Endothelial cell of umbilical vein (primary cell): ENCODE data around the gene MORF4L1. TPM values are rescaled to one million over a fixed set of nuclear protein-coding genes. Genes with fewer than 3 reads are reported as not detected.

Experiments
- BruUV-seq: library from RNA; stranded (reverse); fragments of 400-500 nt; replicated peaks from 2 replicates; lab custom pipeline; 2021; lab: Mats Ljungman, UMichigan
- CTCF ChIA-PET: fragments of 300-600, 350-600 bp; sonication (Branson Sonifier 250); formaldehyde crosslinking; loops from one replicate; lab custom pipeline; 2021; ENCODE audit warnings: antibody characterized with exemption, inconsistent platforms; lab: Charles Lee
- POLR2A ChIA-PET: fragments of 300-600, 350-600 bp; sonication (Branson Sonifier 250); formaldehyde crosslinking; loops from one replicate; lab custom pipeline; 2021; ENCODE audit warnings: antibody characterized with exemption, inconsistent platforms; lab: Charles Lee
- DNase-seq: peaks from one replicate; pipeline ENCODE4 v3.0.0-alpha.2; 2011; ENCODE audit warnings: low read depth, low spot score
- FAIRE-seq: peaks from 2 replicates; lab custom pipeline; 2011; peaks lifted over from hg19 to GRCh38; lab: Jason Lieb, UNC
- H2AFZ ChIP-seq: 2 replicates; pipeline ENCODE4 v1.6.0; 2012; ENCODE audit warnings: low read depth, low read length, control low read depth, inconsistent platforms
- H3K27ac ChIP-seq: 2 replicates; pipeline ENCODE4 v1.5.1; 2011; ENCODE audit warnings: low read depth, mild to moderate bottlenecking, control low read depth, low read length, moderate library complexity; ENCODE audit not compliant: insufficient read depth
- H3K27me3 ChIP-seq, 2 experiments: 2 replicates each; pipeline versions ENCODE4 v1.6.0 to v1.6.1; 2011; ENCODE audit warnings: low read length in 2 of 2, mixed read lengths in 1 of 2; ENCODE audit not compliant: control insufficient read depth in 2 of 2, insufficient read depth in 2 of 2
- H3K36me3 ChIP-seq, 2 experiments: 2 replicates in 1 of 2; 3 replicates in 1 of 2; pipeline ENCODE4 v1.5.1; 2011; ENCODE audit warnings: low read length in 2 of 2, mild to moderate bottlenecking in 1 of 2, moderate library complexity in 1 of 2; ENCODE audit not compliant: control insufficient read depth in 2 of 2, insufficient read depth in 2 of 2; ENCODE audit errors: extremely low read depth in 1 of 2
- H3K4me1 ChIP-seq: 3 replicates; pipeline ENCODE4 v1.5.1; 2011; ENCODE audit warnings: mild to moderate bottlenecking, low read length; ENCODE audit not compliant: control insufficient read depth, insufficient read depth; ENCODE audit errors: extremely low read depth
- H3K4me2 ChIP-seq: 2 replicates; pipeline ENCODE4 v1.6.1; 2011; ENCODE audit warnings: low read length, control low read depth, mixed read lengths; ENCODE audit not compliant: insufficient read depth
- H3K4me3 ChIP-seq, 3 experiments: fragments of 200-600 bp in 1 of 3; sonication (generic), shearing (Covaris generic) in 1 of 3; replicated peaks in 1 of 3; 2 replicates each; pipeline ENCODE4 v1.5.1; 2011 to 2016; ENCODE audit warnings: control low read depth in 3 of 3, low read length in 3 of 3, mild to moderate bottlenecking in 2 of 3, inconsistent platforms in 1 of 3, low read depth in 1 of 3, moderate library complexity in 1 of 3; ENCODE audit not compliant: insufficient read depth in 1 of 3
- H3K79me2 ChIP-seq: 2 replicates; pipeline ENCODE4 v1.6.0; 2012; ENCODE audit warnings: low read length, inconsistent platforms; ENCODE audit not compliant: control insufficient read depth, insufficient read depth
- H3K9ac ChIP-seq: replicated peaks from 2 replicates; pipeline ENCODE3; 2011; ENCODE audit warnings: low read length, control low read depth; ENCODE audit not compliant: insufficient read depth; ENCODE audit errors: extremely low read depth
- H3K9me1 ChIP-seq: replicated peaks from 3 replicates; pipeline ENCODE4 v1.6.0; 2011; ENCODE audit warnings: mild to moderate bottlenecking, low read length; ENCODE audit not compliant: control insufficient read depth, insufficient read depth; ENCODE audit errors: extremely low read depth
- H3K9me3 ChIP-seq: replicated peaks from 2 replicates; pipeline ENCODE4 v1.5.1; 2012; ENCODE audit warnings: low read length, inconsistent platforms; ENCODE audit not compliant: control insufficient read depth, insufficient read depth
- H4K20me1 ChIP-seq: replicated peaks from 2 replicates; pipeline ENCODE3; 2011; ENCODE audit warnings: mild to moderate bottlenecking, low read length; ENCODE audit not compliant: control insufficient read depth, insufficient read depth; ENCODE audit errors: extremely low read depth
- EZH2 ChIP-seq: IDR thresholded peaks from 2 replicates; pipeline ENCODE4 v1.6.1; 2012; ENCODE audit warnings: borderline replicate concordance, low read depth, mild to moderate bottlenecking, moderate library complexity, low read length, inconsistent platforms; ENCODE audit not compliant: severe bottlenecking
- FOS ChIP-seq: IDR thresholded peaks from 2 replicates; pipeline ENCODE4 v1.6.1; 2011; ENCODE audit warnings: mild to moderate bottlenecking, low read length, moderate library complexity, borderline replicate concordance; ENCODE audit not compliant: insufficient read depth
- GATA2 ChIP-seq: IDR thresholded peaks from 2 replicates; pipeline ENCODE4 v1.7.0; 2011; ENCODE audit warnings: low read depth, mild to moderate bottlenecking, moderate library complexity, mixed read lengths, low read length; ENCODE audit not compliant: insufficient read length, insufficient read depth
- JUN ChIP-seq: IDR thresholded peaks from 2 replicates; pipeline ENCODE4 v1.6.1; 2011; ENCODE audit warnings: borderline replicate concordance, low read depth; ENCODE audit not compliant: insufficient read length, insufficient read depth
- MYC ChIP-seq: IDR thresholded peaks from one replicate; pipeline ENCODE4 v1.6.1; 2011; ENCODE audit warnings: mild to moderate bottlenecking, low read depth, low read length
- POLR2A ChIP-seq: IDR thresholded peaks from 2 replicates; pipeline ENCODE4 v1.6.1; 2012; ENCODE audit warnings: low read depth, mild to moderate bottlenecking, control low read depth, low read length
- POLR2AphosphoS5 ChIP-seq: IDR thresholded peaks from 2 replicates; pipeline ENCODE4 v1.6.1; 2012; ENCODE audit warnings: low read depth, mild to moderate bottlenecking, control low read depth, low read length, moderate library complexity; ENCODE audit not compliant: insufficient read depth
- dilution Hi-C: fragments of 300-500 bp; cut with MboI; formaldehyde crosslinking; loops from one replicate; pipeline ENCODE4 v1.15.0; 2019; ENCODE audit warnings: low sequenced_read_pairs; ENCODE audit not compliant: extremely low pct_ligation_motif_present
- intact Hi-C: fragments of 100-400 bp; cut with micrococcal nuclease; formaldehyde crosslinking; loops from one replicate; pipeline ENCODE4 v1.10.0; 2022
- polyA plus RNA-seq, 4 experiments: library from polyadenylated mRNA; depleted of rRNA in 3 of 4; stranded (reverse) in 3 of 4; unstranded in 1 of 4; fragments of >200 nt; gene quantifications; 2 replicates each; pipeline versions ENCODE4 v1.2.1 to v1.2.3, GENCODE V29; 2011 to 2012; ENCODE audit warnings: missing spikeins in 1 of 4
- total RNA-seq: library from RNA; stranded (reverse); gene quantifications from 2 replicates; pipeline ENCODE4 v1.2.3, GENCODE V29; 2021
- TF ChIP-seq, protein P1 (sequence below), 2 donors: IDR thresholded peaks; 1 replicate in 1 of 2; 2 replicates in 1 of 2; pipeline ENCODE4 v1.5.1; 2011; ENCODE audit warnings: low read length in 2 of 2, mild to moderate bottlenecking in 2 of 2, moderate library complexity in 2 of 2, control low read depth in 1 of 2, inconsistent platforms in 1 of 2, low read depth in 1 of 2; ENCODE audit not compliant: insufficient read depth in 1 of 2; ENCODE audit errors: extremely low read depth in 1 of 2
- TF ChIP-seq, protein P2 (sequence below): IDR thresholded peaks from 2 replicates; pipeline ENCODE4 v1.6.1; 2011; ENCODE audit not compliant: insufficient read depth, insufficient read length

MORF4L1 gene
- total and polyA plus RNA-seq, 2 donors (not counting 3 experiments of a cell fraction or from before 2014, with no cell fraction given), result 164 to 404 TPM

DNA sequence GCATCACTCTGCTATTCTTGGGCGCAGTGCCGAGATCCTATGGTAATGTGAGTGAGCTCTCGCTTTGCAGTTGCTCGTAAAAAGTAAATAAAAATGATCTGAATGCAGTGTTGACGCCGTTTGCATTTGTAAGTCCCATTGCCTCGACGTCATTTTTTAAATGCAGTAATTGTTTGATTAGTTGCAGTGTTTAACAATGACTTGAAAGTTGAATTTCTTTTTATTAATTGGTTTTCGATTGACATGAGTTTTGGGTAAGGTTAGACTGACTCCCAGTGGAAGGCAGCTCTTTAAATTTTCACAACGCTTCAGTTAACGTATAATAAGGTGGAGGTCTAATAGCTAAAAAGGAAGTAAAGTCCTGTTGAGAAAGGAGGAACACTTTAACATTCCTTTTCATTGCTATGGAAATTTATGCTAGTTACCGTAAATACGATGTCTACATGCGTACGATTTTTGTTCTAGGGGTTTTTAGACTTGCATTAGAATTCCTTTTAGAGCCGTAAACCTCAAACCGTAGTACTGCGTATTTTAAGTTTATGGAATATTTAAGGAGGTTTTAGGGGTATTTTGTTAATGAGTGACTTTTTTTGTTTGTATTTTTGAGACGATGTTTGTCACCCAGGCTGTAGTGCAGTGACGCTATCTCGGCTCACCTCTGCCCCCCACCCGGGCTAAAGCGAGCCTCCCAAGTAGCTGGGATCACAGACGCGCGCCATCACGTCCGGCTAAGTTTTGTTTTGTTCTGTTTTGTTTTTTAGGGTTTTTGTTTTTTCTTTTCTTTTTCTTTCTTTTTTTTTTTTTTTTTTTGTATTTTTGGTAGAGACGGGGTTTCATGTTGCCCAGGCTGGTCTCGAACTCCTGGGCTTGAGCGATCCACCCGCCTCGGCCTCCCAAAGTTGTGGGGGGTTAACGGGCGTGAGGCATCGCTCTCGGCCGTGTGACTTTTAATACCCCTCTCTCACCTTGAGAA, 1.4 kb downstream of the MORF4L1 start:
- Histone ChIP-seq H3K36me3 (no peaks in the 10 kb centered on the region), H4K20me1 (peaks cover 25% of the 10 kb centered on the region), H3K4me1 (peaks cover 22% of the 10 kb centered on the region), H3K4me2 (peak overlapping the region; percentile 95), H3K27ac (peak overlapping the region; percentile 98), H3K27me3 (no peaks in the 10 kb centered on the region), H3K4me3 (peak overlapping the region; percentile 83 to 97 (median 91)), H3K9ac (peak overlapping the region; percentile 97), H2AFZ (no peak overlapping the region), H3K9me1 (no peaks in the 10 kb centered on the region), H3K9me3 (no peaks in the 10 kb centered on the region), H3K79me2 (peaks cover 62% of the 10 kb centered on the region)
- FAIRE-seq, result no peak
- dilution Hi-C loops (no loop called here), intact Hi-C loops (loop anchor here (1.0 to 2.0 kb wide), 3 partner anchors 14 to 117 kb away; partner anchors contain the start of gene ADAMTS7)
- POLR2A ChIA-PET, result interaction anchor here (0.7 to 1.8 kb wide), 5 partner anchors 14 to 130 kb away, joined by 3 to 14 read pairs (median 3); partner anchors contain the start of gene ADAMTS7
- no peak for DNase-seq
- BruUV-seq, result TSS peak; percentile 40
- no peak for TF ChIP-seq GATA2
- TF ChIP-seq, protein P1, sequence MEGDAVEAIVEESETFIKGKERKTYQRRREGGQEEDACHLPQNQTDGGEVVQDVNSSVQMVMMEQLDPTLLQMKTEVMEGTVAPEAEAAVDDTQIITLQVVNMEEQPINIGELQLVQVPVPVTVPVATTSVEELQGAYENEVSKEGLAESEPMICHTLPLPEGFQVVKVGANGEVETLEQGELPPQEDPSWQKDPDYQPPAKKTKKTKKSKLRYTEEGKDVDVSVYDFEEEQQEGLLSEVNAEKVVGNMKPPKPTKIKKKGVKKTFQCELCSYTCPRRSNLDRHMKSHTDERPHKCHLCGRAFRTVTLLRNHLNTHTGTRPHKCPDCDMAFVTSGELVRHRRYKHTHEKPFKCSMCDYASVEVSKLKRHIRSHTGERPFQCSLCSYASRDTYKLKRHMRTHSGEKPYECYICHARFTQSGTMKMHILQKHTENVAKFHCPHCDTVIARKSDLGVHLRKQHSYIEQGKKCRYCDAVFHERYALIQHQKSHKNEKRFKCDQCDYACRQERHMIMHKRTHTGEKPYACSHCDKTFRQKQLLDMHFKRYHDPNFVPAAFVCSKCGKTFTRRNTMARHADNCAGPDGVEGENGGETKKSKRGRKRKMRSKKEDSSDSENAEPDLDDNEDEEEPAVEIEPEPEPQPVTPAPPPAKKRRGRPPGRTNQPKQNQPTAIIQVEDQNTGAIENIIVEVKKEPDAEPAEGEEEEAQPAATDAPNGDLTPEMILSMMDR (IDR thresholded peaks at IDR 0.05; ENCODE audit: extremely low read depth in 1 of 2, insufficient read depth in 1 of 2, low read depth in 1 of 2, low read length in 2 of 2), result no peak
- TF ChIP-seq EZH2, result no peak
- no peak for TF ChIP-seq JUN
- TF ChIP-seq, protein P2, sequence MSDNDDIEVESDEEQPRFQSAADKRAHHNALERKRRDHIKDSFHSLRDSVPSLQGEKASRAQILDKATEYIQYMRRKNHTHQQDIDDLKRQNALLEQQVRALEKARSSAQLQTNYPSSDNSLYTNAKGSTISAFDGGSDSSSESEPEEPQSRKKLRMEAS, result no peak
- TF ChIP-seq MYC, result no peak
- no peak for TF ChIP-seq FOS
- TF ChIP-seq POLR2A, result no peak
- no peak for TF ChIP-seq POLR2AphosphoS5
- CTCF ChIA-PET, result interaction anchor here (0.8 to 2.6 kb wide), 15 partner anchors 8 to 311 kb away, joined by 3 to 24 read pairs (median 3); partner anchors contain the start of gene CHRNA5
